IMR-90 (cell line): Measurements from ENCODE around the gene ALK.

Source experiments
- BHLHE40 ChIP-seq: fragments of 150-350 bp; IDR thresholded peaks from 2 replicates; pipeline ENCODE4 v1.6.1; 2016; ENCODE audit warnings: mild to moderate bottlenecking, low read depth, low read length
- CEBPB ChIP-seq: IDR thresholded peaks from 2 replicates; pipeline ENCODE4 v1.6.1; 2012; ENCODE audit warnings: low read depth, low read length, improper control_type of control experiment
- CHD1 ChIP-seq: IDR thresholded peaks from 2 replicates; pipeline ENCODE4 v1.6.1; 2012; ENCODE audit warnings: low read depth, low read length, improper control_type of control experiment
- CTCF ChIP-seq: conservative IDR thresholded peaks from 2 replicates; pipeline ENCODE4 v1.5.1; 2012; ENCODE audit warnings: mild to moderate bottlenecking, low read depth, low read length, improper control_type of control experiment
- ELK1 ChIP-seq: fragments of 150-350 bp; IDR thresholded peaks from 2 replicates; pipeline ENCODE4 v1.6.1; 2016; ENCODE audit warnings: low read depth, mild to moderate bottlenecking, low read length, moderate library complexity, borderline replicate concordance
- FOS ChIP-seq: fragments of 150-350 bp; IDR thresholded peaks from 2 replicates; pipeline ENCODE4 v1.6.1; 2016; ENCODE audit warnings: low read depth, low read length
- MAFK ChIP-seq: IDR thresholded peaks from 2 replicates; pipeline ENCODE4 v1.6.1; 2012; ENCODE audit warnings: low read depth, low read length, improper control_type of control experiment
- MAZ ChIP-seq: IDR thresholded peaks from 2 replicates; pipeline ENCODE4 v1.6.1; 2012; ENCODE audit warnings: low read depth, mild to moderate bottlenecking, low read length, improper control_type of control experiment, moderate library complexity, borderline replicate concordance
- NFE2L2 ChIP-seq: fragments of 150-350 bp; IDR thresholded peaks from 2 replicates; pipeline ENCODE4 v1.6.1; 2016; ENCODE audit warnings: low read depth, mild to moderate bottlenecking, low read length
- POLR2A ChIP-seq: IDR thresholded peaks from 2 replicates; pipeline ENCODE4 v1.6.1; 2012; ENCODE audit warnings: mild to moderate bottlenecking, low read depth, low read length
- RAD21 ChIP-seq: IDR thresholded peaks from 2 replicates; pipeline ENCODE4 v1.6.1; 2012; ENCODE audit warnings: low read length, improper control_type of control experiment
- RFX5 ChIP-seq: IDR thresholded peaks from 2 replicates; pipeline ENCODE4 v1.8.0; 2012; ENCODE audit warnings: low read depth, mild to moderate bottlenecking, low read length, moderate library complexity
- USF2 ChIP-seq: fragments of 150-350 bp; IDR thresholded peaks from 2 replicates; pipeline ENCODE4 v1.6.1; 2017; ENCODE audit warnings: mild to moderate bottlenecking, antibody characterized with exemption, low read length, low read depth

- TF ChIP-seq FOS: no peak
- no peak for TF ChIP-seq CTCF
- TF ChIP-seq POLR2A: no peak
- no peak for TF ChIP-seq RAD21
- TF ChIP-seq USF2: no peak
- no peak for TF ChIP-seq MAZ
- TF ChIP-seq RFX5: no peak
- no peak for TF ChIP-seq CHD1
- TF ChIP-seq NFE2L2: no peak
- no peak for TF ChIP-seq ELK1
- no peak for TF ChIP-seq MAFK
- TF ChIP-seq BHLHE40: no peak
- no peak for TF ChIP-seq CEBPB
Observed at GRCh38 chr2:29583548-29584156, 337.7 kb downstream of the ALK start.
